Measurements from ENCODE around the gene SNAI1.
"Not testable (repeated sequence)": the region's sequence is repeated elsewhere in the genome, so short reads cannot be mapped to it uniquely, and the experiment has no call there.

SNAI1 gene

GRCh38 chr20:49995586-49995985, 12.8 kb downstream of the SNAI1 start:
- H2AFZ ChIP-seq, result no peak overlapping the region
- H3K79me2 ChIP-seq, result no peaks in the 10 kb centered on the region
- TF ChIP-seq, protein P1, sequence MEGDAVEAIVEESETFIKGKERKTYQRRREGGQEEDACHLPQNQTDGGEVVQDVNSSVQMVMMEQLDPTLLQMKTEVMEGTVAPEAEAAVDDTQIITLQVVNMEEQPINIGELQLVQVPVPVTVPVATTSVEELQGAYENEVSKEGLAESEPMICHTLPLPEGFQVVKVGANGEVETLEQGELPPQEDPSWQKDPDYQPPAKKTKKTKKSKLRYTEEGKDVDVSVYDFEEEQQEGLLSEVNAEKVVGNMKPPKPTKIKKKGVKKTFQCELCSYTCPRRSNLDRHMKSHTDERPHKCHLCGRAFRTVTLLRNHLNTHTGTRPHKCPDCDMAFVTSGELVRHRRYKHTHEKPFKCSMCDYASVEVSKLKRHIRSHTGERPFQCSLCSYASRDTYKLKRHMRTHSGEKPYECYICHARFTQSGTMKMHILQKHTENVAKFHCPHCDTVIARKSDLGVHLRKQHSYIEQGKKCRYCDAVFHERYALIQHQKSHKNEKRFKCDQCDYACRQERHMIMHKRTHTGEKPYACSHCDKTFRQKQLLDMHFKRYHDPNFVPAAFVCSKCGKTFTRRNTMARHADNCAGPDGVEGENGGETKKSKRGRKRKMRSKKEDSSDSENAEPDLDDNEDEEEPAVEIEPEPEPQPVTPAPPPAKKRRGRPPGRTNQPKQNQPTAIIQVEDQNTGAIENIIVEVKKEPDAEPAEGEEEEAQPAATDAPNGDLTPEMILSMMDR (IDR thresholded peaks at IDR 0.05), result no peak
- H3K4me2 ChIP-seq (ENCODE audit: low read length), result no peak overlapping the region
- no peaks in the 10 kb centered on the region for H3K27me3 ChIP-seq (ENCODE audit: control insufficient read depth, insufficient read depth, low read length)
- no peak overlapping the region for H3K9ac ChIP-seq
- no peaks in the 10 kb centered on the region for H3K36me3 ChIP-seq (ENCODE audit: control insufficient read depth, insufficient read depth, low read length)
- no peak overlapping the region for H3K4me3 ChIP-seq (ENCODE audit: low read depth, low read length)
- H3K27ac ChIP-seq, result no peak overlapping the region
- no peaks in the 10 kb centered on the region for H3K9me3 ChIP-seq (ENCODE audit: control insufficient read depth, low read length)
- H3K4me1 ChIP-seq, result peaks cover 5% of the 10 kb centered on the region

DNA sequence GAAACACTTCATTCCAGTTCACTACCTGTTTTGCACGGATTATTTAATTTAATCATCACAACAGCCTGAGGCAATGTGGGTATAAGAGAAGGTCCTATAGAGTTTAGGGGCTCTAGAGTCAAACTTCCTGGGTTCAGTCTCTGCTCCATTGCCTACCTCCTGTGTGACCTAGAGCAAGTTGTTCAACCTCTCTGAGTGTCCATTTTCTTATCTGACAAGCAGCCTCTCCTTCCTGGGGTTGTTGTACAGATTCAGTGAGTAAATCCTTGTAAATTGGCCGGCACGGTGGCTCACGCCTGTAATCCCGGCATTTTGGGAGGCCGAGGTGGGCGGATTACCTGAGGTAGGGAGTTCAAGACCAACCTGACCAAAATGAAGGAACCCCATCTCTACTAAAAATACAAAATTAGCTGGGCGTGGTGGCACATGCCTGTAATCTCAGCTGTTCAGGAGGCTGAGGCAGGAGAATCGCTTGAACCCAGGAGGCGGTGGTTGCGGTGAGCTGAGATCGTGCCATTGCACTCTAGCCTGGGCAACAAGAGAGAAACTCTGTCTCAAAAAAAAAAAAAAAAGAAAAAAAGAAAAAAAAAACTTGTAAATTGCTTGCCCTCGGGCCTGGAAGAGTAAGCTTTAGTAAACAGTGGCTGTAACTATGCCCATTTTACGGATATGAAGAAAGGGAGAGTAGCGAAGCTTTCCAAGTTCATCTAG, 15.9 kb downstream of the SNAI1 start:
- H3K9ac ChIP-seq; H3K27me3 ChIP-seq (ENCODE audit: control insufficient read depth, insufficient read depth, low read length); H3K79me2 ChIP-seq; H3K4me2 ChIP-seq (ENCODE audit: low read length); H3K9me3 ChIP-seq (ENCODE audit: control insufficient read depth, low read length); H3K27ac ChIP-seq; H2AFZ ChIP-seq; H3K4me1 ChIP-seq; H3K4me3 ChIP-seq (ENCODE audit: low read depth, low read length); H3K36me3 ChIP-seq (ENCODE audit: control insufficient read depth, insufficient read depth, low read length): not testable (repeated sequence)

GRCh38 chr20:49999329-49999728, 16.5 kb downstream of the SNAI1 start:
- no peaks in the 10 kb centered on the region for H3K27me3 ChIP-seq (ENCODE audit: control insufficient read depth, insufficient read depth, low read length)
- no peak overlapping the region for H3K4me2 ChIP-seq (ENCODE audit: low read length)
- no peak overlapping the region for H3K27ac ChIP-seq
- H3K36me3 ChIP-seq (ENCODE audit: control insufficient read depth, insufficient read depth, low read length), result no peaks in the 10 kb centered on the region
- no peak overlapping the region for H3K4me3 ChIP-seq (ENCODE audit: low read depth, low read length)
- TF ChIP-seq, protein P1 (IDR thresholded peaks at IDR 0.05), result no peak
- no peak overlapping the region for H3K9ac ChIP-seq
- H2AFZ ChIP-seq, result no peak overlapping the region
- no peaks in the 10 kb centered on the region for H3K9me3 ChIP-seq (ENCODE audit: control insufficient read depth, low read length)
- no peaks in the 10 kb centered on the region for H3K79me2 ChIP-seq
- peaks cover 5% of the 10 kb centered on the region for H3K4me1 ChIP-seq

DNA sequence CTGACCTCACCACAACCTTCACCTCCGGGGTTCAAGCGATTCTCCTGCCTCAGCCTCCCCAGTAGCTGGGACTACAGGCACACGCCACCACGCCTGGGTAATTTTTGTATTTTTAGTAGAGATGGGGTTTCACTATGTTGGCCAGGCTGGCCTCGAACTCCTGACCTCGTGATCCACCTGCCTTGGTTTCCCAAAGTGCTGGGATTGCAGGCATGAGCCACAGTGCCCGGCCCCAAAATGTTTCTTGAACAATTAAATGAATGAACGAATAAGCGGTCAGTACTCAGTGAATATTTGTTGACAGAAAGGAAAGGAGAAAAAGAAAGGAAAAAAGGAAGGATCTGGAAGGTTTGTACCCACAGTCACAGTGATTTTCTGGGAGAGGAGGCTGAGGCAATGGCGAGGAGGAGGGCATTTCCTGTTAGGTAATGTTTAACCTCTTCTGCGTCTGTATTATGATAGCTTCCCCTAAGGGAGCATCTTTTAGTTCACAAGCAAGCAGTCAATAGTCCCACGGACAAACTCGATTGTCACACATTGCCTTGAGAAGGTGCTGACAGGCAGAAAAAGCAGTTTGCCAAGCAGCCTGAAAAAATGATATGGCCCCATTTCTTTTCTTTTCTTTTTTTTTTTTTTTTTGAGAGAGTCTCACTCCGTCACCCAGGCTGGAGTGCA, 17.9 kb downstream of the SNAI1 start:
- not testable (repeated sequence) for H3K79me2 ChIP-seq, H2AFZ ChIP-seq

GRCh38 chr20:50001784-50002311, 19.1 kb downstream of the SNAI1 start:
- Histone ChIP-seq H3K4me3 (ENCODE audit: low read depth, low read length) (no peak overlapping the region), H3K9me3 (ENCODE audit: control insufficient read depth, low read length) (no peaks in the 10 kb centered on the region), H3K36me3 (ENCODE audit: control insufficient read depth, insufficient read depth, low read length) (no peaks in the 10 kb centered on the region), H3K4me2 (ENCODE audit: low read length) (no peak overlapping the region), H3K4me1 (peaks cover 5% of the 10 kb centered on the region), H3K27ac (no peak overlapping the region), H2AFZ (no peak overlapping the region), H3K9ac (no peak overlapping the region), H3K79me2 (no peaks in the 10 kb centered on the region), H3K27me3 (ENCODE audit: control insufficient read depth, insufficient read depth, low read length) (no peaks in the 10 kb centered on the region)
- TF ChIP-seq, protein P1 (IDR thresholded peaks at IDR 0.05), result no peak

More for the DNA sequence above, 17.9 kb downstream of the SNAI1 start:
- not testable (repeated sequence) for H3K4me1 ChIP-seq; H3K9ac ChIP-seq; H3K4me2 ChIP-seq (ENCODE audit: low read length); H3K4me3 ChIP-seq (ENCODE audit: low read depth, low read length); H3K27ac ChIP-seq; H3K27me3 ChIP-seq (ENCODE audit: control insufficient read depth, insufficient read depth, low read length); H3K36me3 ChIP-seq (ENCODE audit: control insufficient read depth, insufficient read depth, low read length); H3K9me3 ChIP-seq (ENCODE audit: control insufficient read depth, low read length)

Data from parathyroid adenoma (tissue), 2 donors.